Kidney epithelial cell (primary cell): ENCODE data around the gene DDX39A. TPM values are rescaled to one million over a fixed set of nuclear protein-coding genes. Genes with fewer than 3 reads are reported as not detected.
"Not testable (repeated sequence)": the region's sequence is repeated elsewhere in the genome, so short reads cannot be mapped to it uniquely, and the experiment has no call there.

Source experiments
- DNase-seq: peaks from one replicate; pipeline ENCODE4 v3.0.0-alpha.2; 2010; ENCODE audit warnings: low read depth
- H3K27me3 ChIP-seq: 2 replicates; pipeline ENCODE4 v1.6.0; 2011; ENCODE audit warnings: low read length; ENCODE audit not compliant: control insufficient read depth, insufficient read depth
- H3K36me3 ChIP-seq: 2 replicates; pipeline ENCODE4 v1.5.1; 2011; ENCODE audit warnings: low read length; ENCODE audit not compliant: control insufficient read depth, insufficient read depth
- H3K4me3 ChIP-seq: 2 replicates; pipeline ENCODE4 v1.5.1; 2011; ENCODE audit warnings: low read depth, mild to moderate bottlenecking, control low read depth, low read length
- total RNA-seq: library from RNA; depleted of rRNA; stranded (reverse); fragments of >200 nt; gene quantifications from 2 replicates; pipeline ENCODE4 v1.2.3, GENCODE V29; 2015
- TF ChIP-seq, protein P1 (sequence below): IDR thresholded peaks from 2 replicates; pipeline ENCODE4 v1.5.1; 2011; ENCODE audit warnings: mild to moderate bottlenecking, moderate library complexity, low read length, control low read depth, inconsistent platforms; ENCODE audit not compliant: insufficient read depth, poor library complexity, severe bottlenecking

DDX39A gene
- total RNA-seq, 1 donor from 2014 or later, result 96.4 TPM

- TF ChIP-seq, protein P1, sequence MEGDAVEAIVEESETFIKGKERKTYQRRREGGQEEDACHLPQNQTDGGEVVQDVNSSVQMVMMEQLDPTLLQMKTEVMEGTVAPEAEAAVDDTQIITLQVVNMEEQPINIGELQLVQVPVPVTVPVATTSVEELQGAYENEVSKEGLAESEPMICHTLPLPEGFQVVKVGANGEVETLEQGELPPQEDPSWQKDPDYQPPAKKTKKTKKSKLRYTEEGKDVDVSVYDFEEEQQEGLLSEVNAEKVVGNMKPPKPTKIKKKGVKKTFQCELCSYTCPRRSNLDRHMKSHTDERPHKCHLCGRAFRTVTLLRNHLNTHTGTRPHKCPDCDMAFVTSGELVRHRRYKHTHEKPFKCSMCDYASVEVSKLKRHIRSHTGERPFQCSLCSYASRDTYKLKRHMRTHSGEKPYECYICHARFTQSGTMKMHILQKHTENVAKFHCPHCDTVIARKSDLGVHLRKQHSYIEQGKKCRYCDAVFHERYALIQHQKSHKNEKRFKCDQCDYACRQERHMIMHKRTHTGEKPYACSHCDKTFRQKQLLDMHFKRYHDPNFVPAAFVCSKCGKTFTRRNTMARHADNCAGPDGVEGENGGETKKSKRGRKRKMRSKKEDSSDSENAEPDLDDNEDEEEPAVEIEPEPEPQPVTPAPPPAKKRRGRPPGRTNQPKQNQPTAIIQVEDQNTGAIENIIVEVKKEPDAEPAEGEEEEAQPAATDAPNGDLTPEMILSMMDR, result no peak
- DNase-seq, result no peak
- Histone ChIP-seq H3K4me3 (no peak overlapping the region), H3K36me3 (no peaks in the 10 kb centered on the region), H3K27me3 (no peaks in the 10 kb centered on the region)
These were observed 48.8 kb downstream of the DDX39A start for GRCh38 chr19:14370169-14370939.

DNA sequence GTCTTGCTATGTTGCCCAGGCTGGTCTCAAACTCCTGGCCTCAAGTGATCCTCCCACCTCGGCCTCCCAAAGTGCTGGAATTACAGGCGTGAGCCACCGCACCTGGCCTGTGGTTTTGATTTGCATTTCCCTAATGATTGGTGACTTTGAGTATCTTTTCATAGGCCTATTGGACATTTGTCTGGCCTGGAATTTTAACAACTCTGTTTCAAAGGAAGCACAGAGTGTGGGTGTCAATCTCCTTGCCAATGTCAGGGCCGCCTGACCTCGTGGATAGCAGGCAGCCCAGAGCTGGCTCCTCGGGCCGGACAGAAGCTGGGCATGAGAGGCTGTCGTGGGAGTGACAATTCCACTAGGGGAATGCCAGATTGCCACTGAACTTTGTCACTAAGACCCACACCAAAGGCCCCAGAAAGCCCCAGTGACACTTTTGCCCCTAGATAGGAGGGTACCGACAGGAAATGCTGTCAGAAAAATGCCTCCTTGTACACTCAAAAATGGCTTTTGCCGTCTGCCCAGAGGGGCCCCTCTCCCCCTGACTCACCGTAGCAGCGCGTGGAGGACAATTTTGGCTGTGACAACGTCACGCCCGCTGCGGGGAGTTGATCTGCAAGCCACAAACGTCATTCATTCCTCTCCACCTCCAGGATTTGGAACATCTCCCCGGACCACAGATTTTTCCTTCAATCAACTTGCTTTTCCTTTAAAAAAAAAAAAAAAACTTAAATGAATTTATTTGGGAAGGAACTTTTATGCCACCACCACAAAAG is 49.6 kb downstream of the DDX39A start:
- H3K4me3 ChIP-seq, result no peak overlapping the region
- TF ChIP-seq, protein P1, result no peak
- no peak for DNase-seq
- H3K27me3 ChIP-seq, result no peaks in the 10 kb centered on the region
- no peaks in the 10 kb centered on the region for H3K36me3 ChIP-seq

- DNase-seq, result no peak
- Histone ChIP-seq H3K27me3 (no peaks in the 10 kb centered on the region), H3K4me3 (no peak overlapping the region), H3K36me3 (no peaks in the 10 kb centered on the region)
- TF ChIP-seq, protein P1, result no peak
These were observed 51.1 kb downstream of the DDX39A start for GRCh38 chr19:14368011-14368513.

GRCh38 chr19:14367016-14367415 is 52.1 kb downstream of the DDX39A start:
- Histone ChIP-seq H3K27me3 (no peaks in the 10 kb centered on the region), H3K36me3 (no peaks in the 10 kb centered on the region), H3K4me3 (no peak overlapping the region)
- TF ChIP-seq, protein P1, result no peak
- DNase-seq, result no peak

GRCh38 chr19:14366529-14366928 is 52.6 kb downstream of the DDX39A start:
- no peaks in the 10 kb centered on the region for H3K27me3 ChIP-seq
- DNase-seq, result peak; percentile 63
- H3K4me3 ChIP-seq, result no peak overlapping the region
- TF ChIP-seq, protein P1, result no peak
- no peaks in the 10 kb centered on the region for H3K36me3 ChIP-seq

DNA sequence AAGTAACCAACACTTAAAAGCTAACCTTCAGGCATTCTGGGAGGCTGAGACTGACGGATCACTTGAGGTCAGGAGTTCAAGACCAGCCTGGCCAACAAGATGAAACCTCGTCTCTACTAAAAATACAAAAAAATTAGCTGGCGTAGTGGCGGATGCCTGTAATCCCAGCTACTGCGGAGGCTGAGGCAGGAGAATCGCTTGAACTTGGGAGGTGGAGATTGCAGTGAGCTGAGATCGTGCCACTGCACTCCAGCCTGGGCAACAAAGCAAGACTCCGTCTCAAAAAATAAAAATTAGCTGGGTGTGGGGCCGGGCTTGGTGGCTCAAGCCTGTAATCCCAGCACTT is 55.1 kb downstream of the DDX39A start:
- not testable (repeated sequence) for H3K27me3 ChIP-seq, H3K4me3 ChIP-seq, H3K36me3 ChIP-seq, DNase-seq
